Fibroblast of villous mesenchyme (primary cell): ENCODE data around the gene SULT2B1. TPM values are rescaled to one million over a fixed set of nuclear protein-coding genes. Genes with fewer than 3 reads are reported as not detected.
A peak's percentile ranks its signal among the peaks of the same experiment; 100 is the strongest.

ENCODE experiments used
- DNase-seq: peaks from one replicate; pipeline ENCODE4 v3.0.0-alpha.2; 2010; ENCODE audit warnings: low read depth
- H3K4me3 ChIP-seq: 2 replicates; pipeline ENCODE4 v1.5.1; 2011; ENCODE audit warnings: low read depth, mild to moderate bottlenecking, low read length
- total RNA-seq: library from RNA; depleted of rRNA; stranded (reverse); fragments of >200 nt; gene quantifications from 2 replicates; pipeline ENCODE4 v1.2.3, GENCODE V29; 2012
- TF ChIP-seq, protein P1 (sequence below): IDR thresholded peaks from 2 replicates; pipeline ENCODE4 v1.5.1; 2012; ENCODE audit warnings: low read depth, mild to moderate bottlenecking, low read length; ENCODE audit not compliant: insufficient read depth

SULT2B1 gene
- total RNA-seq, 1 donor: not detected

DNA sequence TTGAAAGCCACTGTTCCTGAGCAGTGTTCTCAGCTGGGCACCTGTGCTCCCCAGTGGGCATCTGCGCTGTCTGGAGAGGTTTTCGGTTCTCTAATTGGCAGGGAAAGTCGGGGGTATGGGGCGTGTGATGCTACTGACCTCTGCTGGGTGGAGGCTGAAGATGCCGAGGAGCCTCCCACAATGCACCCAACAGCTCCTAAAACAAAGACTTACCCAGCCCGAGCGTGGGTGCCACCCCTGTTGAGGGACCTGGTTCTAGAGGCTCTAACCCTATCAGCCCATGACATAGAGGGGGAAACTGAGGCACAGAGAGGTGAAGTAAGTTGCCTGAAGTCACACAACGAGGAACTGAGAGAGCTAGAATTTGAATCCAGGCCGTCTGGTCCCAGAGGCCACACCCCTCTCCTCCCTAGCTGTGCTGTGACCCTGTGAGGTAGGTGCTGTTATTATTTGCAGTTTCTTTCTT lies 56.9 kb downstream of the SULT2B1 start:
- no peak overlapping the region for H3K4me3 ChIP-seq
- DNase-seq: peak; percentile 38
- TF ChIP-seq, protein P1, sequence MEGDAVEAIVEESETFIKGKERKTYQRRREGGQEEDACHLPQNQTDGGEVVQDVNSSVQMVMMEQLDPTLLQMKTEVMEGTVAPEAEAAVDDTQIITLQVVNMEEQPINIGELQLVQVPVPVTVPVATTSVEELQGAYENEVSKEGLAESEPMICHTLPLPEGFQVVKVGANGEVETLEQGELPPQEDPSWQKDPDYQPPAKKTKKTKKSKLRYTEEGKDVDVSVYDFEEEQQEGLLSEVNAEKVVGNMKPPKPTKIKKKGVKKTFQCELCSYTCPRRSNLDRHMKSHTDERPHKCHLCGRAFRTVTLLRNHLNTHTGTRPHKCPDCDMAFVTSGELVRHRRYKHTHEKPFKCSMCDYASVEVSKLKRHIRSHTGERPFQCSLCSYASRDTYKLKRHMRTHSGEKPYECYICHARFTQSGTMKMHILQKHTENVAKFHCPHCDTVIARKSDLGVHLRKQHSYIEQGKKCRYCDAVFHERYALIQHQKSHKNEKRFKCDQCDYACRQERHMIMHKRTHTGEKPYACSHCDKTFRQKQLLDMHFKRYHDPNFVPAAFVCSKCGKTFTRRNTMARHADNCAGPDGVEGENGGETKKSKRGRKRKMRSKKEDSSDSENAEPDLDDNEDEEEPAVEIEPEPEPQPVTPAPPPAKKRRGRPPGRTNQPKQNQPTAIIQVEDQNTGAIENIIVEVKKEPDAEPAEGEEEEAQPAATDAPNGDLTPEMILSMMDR: peak; percentile 62

DNA sequence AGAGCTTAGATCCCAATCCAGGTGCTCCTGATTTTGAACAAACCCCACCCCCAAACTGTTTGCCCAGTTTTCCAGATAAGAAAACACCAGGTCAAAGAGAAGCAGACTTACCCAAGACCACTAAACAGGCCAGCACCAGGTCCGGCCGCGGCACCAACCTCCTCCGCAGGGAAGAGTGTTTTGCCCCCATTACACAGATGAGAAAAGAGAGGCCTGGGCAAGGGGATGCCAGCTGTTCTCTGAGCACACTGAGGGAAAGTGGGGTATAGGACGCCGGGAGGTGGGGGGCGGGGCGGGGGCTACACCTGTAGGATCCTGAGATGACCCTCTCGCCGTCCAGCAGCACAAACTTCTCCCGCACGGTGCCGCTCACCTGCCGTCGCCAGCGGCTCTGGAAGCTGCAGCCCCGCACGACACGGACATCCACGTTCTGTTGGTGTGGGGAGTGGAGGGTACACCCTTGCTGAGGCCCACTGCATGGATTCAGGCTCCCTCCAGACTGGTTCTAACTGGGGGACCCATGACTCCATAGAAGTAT lies 57.7 kb downstream of the SULT2B1 start:
- DNase-seq: no peak
- no peak overlapping the region for H3K4me3 ChIP-seq
- TF ChIP-seq, protein P1: no peak

DNA sequence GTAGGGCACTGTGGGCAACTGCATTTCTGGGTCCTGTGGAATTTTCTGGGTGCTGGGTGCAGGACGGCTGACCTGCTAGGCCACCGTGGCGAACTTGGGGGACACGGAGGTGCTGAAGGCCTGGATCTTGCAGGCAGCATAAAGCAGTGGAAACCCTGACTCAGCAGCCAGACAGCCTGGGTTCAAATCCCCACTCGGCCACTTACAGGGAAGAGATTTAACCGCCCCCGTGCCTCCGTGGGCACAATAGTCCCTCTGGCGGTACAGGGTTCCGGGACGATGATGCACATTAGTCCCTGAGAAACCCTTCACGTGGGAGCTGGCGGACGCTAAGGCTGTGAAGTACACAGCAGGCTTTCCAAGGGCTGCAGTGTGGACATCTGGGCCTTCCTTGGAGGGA lies 59.9 kb downstream of the SULT2B1 start:
- no peak overlapping the region for H3K4me3 ChIP-seq
- TF ChIP-seq, protein P1: no peak
- DNase-seq: no peak

DNA sequence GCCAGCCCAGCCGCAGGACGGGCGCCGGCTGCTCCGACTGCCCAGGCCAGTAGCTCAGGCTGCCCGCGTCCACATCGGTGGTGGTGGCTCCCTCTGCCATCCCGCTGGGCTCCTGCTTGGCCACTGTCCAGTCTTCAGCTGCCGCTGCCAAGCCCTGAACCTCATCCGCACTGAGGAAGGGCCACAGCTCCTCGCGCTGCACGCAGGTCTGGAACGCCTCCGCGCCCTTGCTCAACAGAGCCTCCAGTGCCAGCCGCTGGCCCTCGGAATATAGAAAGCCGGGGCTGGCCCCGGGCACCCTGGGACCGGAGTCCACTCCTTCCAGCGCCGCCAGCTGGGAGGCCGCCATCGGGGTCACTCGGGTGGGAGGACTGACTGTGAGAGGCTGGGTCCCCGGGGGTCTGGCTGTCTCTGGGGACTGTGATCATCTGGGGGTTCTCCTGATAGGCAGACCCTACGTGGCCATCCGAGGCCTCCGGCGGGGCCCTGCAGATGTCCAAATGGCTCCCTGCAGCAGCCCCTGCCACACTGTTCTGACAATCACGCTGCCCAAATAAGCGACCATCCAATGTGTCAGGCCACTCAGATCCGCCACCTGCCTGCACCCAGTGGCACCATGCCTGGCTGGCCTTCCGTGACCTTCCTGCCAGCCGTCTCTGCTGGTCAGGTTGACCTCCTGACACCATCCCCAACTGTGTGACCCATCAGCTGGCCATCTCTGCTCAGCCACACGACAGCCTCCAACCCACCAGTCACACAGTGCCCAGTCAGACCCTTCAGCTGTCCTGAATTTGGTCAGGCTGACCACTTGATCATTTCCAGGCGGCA lies 61.3 kb downstream of the SULT2B1 start:
- no peak for DNase-seq
- no peak overlapping the region for H3K4me3 ChIP-seq
- TF ChIP-seq, protein P1: no peak

DNA sequence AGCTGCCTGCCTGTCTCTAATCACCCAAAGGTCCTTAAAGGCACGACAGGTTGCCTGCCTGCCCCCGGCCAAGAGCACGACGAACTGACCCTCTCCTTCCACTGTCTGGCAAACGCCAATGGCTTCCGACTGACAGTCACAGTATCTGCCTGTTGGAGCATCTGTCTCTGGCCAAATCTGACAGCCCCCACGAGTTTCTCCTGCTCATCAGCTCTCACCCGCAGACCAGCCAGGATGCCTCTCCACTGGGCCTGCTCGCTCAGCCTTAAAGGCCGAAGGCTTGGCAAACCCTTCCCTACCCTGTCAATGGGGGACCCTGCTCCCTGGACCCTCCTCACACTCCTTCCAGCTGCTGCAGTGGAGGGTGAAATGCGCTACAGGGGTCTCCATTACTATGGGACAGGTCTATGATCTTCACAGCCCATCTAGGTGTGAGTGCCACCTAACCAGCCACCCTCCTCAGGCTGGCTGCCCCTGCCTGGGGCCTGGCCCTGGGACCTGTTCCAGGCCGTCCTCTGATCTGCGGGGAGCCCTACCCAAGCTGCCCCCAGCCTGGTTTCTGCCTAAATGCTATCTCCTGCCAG lies 62.0 kb downstream of the SULT2B1 start:
- TF ChIP-seq, protein P1: no peak
- H3K4me3 ChIP-seq: no peak overlapping the region
- no peak for DNase-seq

DNA sequence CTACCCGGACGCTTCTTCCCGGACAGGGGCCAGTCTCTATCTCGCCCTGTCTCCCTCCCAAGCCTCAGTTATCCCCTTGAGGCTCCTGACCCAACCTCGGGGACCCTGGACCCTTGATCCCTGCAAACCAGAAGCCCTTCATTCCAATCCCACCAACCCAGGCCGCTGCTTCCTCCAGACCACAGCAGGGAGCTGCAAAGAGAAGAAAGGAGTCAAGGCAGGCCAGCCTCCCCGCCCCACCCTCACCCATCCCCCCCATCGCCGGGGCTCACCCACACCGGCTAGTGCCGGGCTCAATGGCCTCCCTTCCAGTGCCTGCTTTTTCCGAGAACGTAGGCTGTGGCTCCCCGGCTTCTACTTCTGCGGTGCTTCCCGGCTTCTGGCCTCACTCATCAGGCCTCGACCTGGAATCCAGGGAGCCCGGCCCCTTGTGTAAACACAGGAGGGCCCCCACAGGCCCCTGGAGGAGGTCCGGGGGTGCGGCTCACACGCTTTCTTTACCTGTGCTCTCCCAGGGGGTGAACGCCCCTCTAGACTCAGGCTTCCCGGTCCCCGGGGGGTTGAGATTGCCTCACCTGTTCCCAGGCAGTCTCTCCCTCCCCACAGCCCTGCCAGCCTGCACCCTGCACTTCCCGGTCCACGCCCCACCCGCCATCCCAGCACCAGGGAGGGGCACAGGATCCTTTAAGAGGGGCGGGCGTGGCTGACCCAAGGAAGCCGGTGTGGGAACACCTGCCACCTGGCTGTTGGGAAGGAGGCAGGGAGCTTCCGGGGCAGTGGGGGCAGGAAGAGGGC lies 62.7 kb downstream of the SULT2B1 start, which contains the start of gene FAM83E:
FAM83E (minus strand) TSS at position 641 of the 795 bp plus-strand sequence. CDS start 1,704 bp downstream, outside the sequence.
- H3K4me3 ChIP-seq: no peak within 1 kb of the TSS
- TF ChIP-seq, protein P1: no peak
- DNase-seq: no peak
